ENCODE measurements around the gene ADISSP. TPM values are rescaled to one million over a fixed set of nuclear protein-coding genes. Genes with fewer than 3 reads are reported as not detected.

ADISSP gene
- 10 to 100 TPM in 1 of 2 donors, 1 to 10 TPM in 1; 7.8 to 20.4 TPM for total RNA-seq

GRCh38 chr20:3767427-3768341 is at the start of gene ADISSP:
Gene ADISSP, minus strand, starts transcription at chr20:3767753. Its CDS starts 7,653 bp downstream, at chr20:3760100.
- Histone ChIP-seq H3K36me3 (no peaks in the 10 kb centered on the region), H3K27ac (peak within 1 kb of the TSS; percentile 78 to 91), H3K4me1 (ENCODE audit: control insufficient read depth in 1 of 2, low read depth in 2 of 2) (peaks cover 14 to 26% of the 10 kb centered on the region in 2 donors), H3K9me3 (no peaks in the 10 kb centered on the region), H3K27me3 (replicated peaks; ENCODE audit: insufficient read depth) (no peaks in the 10 kb centered on the region), H3K4me3 (peak within 1 kb of the TSS; percentile 76)
- no peak for TF ChIP-seq CTCF (IDR thresholded peaks at IDR 0.05)
- DNase-seq (ENCODE audit: low spot score) (peak; percentile 93), ATAC-seq (ENCODE audit: insufficient number of reproducible peaks, low FRiP score, low read depth) (peak; percentile 94)

GRCh38 chr20:3815703-3816315 is 48.3 kb upstream of the ADISSP start:
- H3K36me3 ChIP-seq = no peaks in the 10 kb centered on the region
- no peak overlapping the region for H3K27ac ChIP-seq
- TF ChIP-seq CTCF (IDR thresholded peaks at IDR 0.05) = no peak
- no peak for DNase-seq (ENCODE audit: low spot score)
- no peaks in the 10 kb centered on the region for H3K27me3 ChIP-seq (replicated peaks; ENCODE audit: insufficient read depth)
- H3K4me1 ChIP-seq (ENCODE audit: control insufficient read depth in 1 of 2, low read depth in 2 of 2) = peaks cover 9 to 43% of the 10 kb centered on the region in 2 donors
- no peak overlapping the region for H3K4me3 ChIP-seq
- ATAC-seq (ENCODE audit: insufficient number of reproducible peaks, low FRiP score, low read depth) = no peak
- no peaks in the 10 kb centered on the region for H3K9me3 ChIP-seq

- H3K27ac ChIP-seq = no peak overlapping the region
- H3K27me3 ChIP-seq (replicated peaks; ENCODE audit: insufficient read depth) = no peaks in the 10 kb centered on the region
- DNase-seq (ENCODE audit: low spot score) (no peak), ATAC-seq (ENCODE audit: insufficient number of reproducible peaks, low FRiP score, low read depth) (no peak)
- no peaks in the 10 kb centered on the region for H3K36me3 ChIP-seq
- no peaks in the 10 kb centered on the region for H3K9me3 ChIP-seq
- no peak for TF ChIP-seq CTCF (IDR thresholded peaks at IDR 0.05)
- H3K4me3 ChIP-seq = no peak overlapping the region
- H3K4me1 ChIP-seq (ENCODE audit: control insufficient read depth in 1 of 2, low read depth in 2 of 2) = peaks cover 13 to 50% of the 10 kb centered on the region in 2 donors
Observed at GRCh38 chr20:3814928-3815495, 47.5 kb upstream of the ADISSP start.

GRCh38 chr20:3813848-3814581 is 46.5 kb upstream of the ADISSP start:
- H3K36me3 ChIP-seq = no peaks in the 10 kb centered on the region
- DNase-seq (ENCODE audit: low spot score) (no peak), ATAC-seq (ENCODE audit: insufficient number of reproducible peaks, low FRiP score, low read depth) (no peak)
- no peaks in the 10 kb centered on the region for H3K9me3 ChIP-seq
- H3K27ac ChIP-seq = peak overlapping the region in 1 of 2 donors; percentile 41
- peaks cover 8 to 48% of the 10 kb centered on the region in 2 donors for H3K4me1 ChIP-seq (ENCODE audit: control insufficient read depth in 1 of 2, low read depth in 2 of 2)
- H3K4me3 ChIP-seq = no peak overlapping the region
- H3K27me3 ChIP-seq (replicated peaks; ENCODE audit: insufficient read depth) = no peaks in the 10 kb centered on the region
- TF ChIP-seq CTCF (IDR thresholded peaks at IDR 0.05) = no peak

All from thoracic aorta (tissue), 2 donors.